Daoy (cell line): ENCODE measurements around the gene NEK11. TPM values are rescaled to one million over a fixed set of nuclear protein-coding genes. Genes with fewer than 3 reads are reported as not detected.

Experiments
- DNase-seq: peaks from one replicate; pipeline ENCODE4 v3.0.0-alpha.2; 2015; ENCODE audit warnings: low read depth
- total RNA-seq: library from RNA; depleted of rRNA; stranded (reverse); fragments of >200 nt; shearing (Covaris generic); gene quantifications from 2 replicates; pipeline ENCODE4 v1.2.3, GENCODE V29; 2014

NEK11 gene
- total RNA-seq, 1 experiment from 2014 or later: 8.6 TPM

GRCh38 chr3:131038326-131038725 is 11.6 kb downstream of the NEK11 start:
- DNase-seq: no peak

GRCh38 chr3:131042271-131042985 is 15.8 kb downstream of the NEK11 start:
- DNase-seq: peak; percentile 25

DNA sequence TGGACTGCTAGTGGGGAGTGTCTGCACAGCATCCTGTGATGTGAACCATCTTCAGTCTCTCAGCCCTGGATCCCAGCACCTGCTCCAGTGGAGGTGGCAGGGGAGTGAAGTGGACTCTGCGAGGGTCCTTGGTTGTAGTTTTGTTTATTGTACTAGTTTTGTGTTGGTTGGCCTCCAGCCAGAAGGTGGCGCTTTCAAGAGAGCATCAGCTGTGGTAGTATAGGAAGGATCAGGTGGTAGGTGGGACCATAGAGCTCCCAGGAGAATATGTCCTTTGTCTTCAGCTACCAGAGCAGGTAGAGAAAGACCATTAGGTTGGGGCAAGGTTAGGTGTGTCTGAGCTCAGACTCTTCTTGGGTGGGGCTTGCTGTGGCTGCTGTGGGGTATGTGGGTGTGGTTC is 20.9 kb downstream of the NEK11 start:
- DNase-seq: no peak

- no peak for DNase-seq
Observed at GRCh38 chr3:131048030-131048429, 21.4 kb downstream of the NEK11 start.

GRCh38 chr3:131050001-131050400 is 23.3 kb downstream of the NEK11 start:
- no peak for DNase-seq

- DNase-seq: no peak
Observed at GRCh38 chr3:131053043-131053859, 26.6 kb downstream of the NEK11 start.

- DNase-seq: no peak
Observed at GRCh38 chr3:131067983-131068382, 41.3 kb downstream of the NEK11 start.

DNA sequence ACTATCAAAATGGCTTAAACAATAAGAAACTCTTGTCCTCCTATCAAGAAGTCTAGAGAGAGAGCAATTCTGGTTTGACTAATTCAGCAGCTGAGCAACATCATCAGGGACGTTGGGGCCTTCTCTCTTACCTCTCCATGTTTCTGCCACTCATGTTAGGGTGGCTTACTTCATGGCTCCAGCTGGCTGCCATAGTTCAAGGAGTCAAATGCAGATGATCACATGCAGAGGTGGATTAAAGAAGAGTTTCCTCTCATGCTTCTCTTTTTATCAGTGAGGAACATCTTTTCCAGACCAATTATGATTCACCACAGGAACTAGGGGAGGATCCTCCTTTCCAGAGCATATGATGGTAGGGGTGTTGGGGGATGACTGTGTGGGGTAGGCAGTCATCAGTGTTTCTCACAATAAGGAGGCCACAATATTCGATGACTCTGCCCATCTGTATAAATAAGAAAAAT is 45.5 kb downstream of the NEK11 start:
- DNase-seq: peak; percentile 46

DNA sequence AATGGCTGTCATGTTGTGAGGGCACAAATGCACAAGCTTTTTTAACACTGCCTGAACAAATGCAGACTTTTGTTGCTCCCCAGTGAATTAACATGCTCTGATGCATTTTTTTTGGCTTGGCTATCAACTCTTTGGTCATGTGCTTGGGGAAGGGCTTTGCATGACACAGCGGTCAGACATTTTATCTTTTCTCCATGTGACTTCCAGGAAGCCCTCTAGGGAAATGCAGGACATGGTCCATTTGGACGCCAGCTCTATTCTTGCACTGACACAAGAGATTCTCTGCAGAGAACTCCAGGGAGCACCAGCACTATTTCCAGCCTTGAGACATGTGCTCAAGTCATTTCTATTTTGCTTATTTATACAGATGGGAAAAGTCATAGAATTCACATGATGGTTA is 46.2 kb downstream of the NEK11 start:
- DNase-seq: peak; percentile 22

DNA sequence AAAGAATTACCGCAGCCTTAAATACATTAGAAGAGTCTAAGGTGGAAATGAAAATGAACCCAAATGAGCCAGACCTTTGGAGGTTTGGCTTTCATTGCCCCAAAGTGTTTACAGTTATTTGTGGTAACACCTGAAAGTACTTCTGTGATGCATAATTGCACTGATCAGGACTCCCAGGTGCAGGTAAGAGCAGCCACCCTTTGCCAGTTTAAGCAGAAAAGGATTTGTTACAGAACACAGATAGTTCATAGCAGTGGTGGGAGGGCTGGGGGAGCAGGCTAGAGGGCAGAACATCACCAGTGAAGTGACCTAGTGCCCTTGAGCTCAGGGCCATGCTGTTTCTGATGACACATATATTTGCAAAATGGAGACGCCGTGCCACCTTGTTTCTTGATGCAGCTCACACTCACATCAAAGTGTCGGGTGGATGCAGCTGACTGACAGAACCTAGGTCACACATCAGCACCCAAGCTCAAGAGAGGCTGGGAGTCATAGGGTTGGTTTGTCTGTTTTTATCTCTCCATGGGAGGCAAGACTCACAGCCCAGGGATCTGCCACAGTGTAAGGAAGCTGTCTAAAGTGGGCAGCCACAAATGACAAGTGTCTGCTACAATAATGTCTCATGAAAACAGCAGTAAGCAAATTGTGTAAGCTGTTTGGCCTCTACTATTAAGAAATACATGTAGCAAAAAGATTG is 49.1 kb downstream of the NEK11 start:
- no peak for DNase-seq

DNA sequence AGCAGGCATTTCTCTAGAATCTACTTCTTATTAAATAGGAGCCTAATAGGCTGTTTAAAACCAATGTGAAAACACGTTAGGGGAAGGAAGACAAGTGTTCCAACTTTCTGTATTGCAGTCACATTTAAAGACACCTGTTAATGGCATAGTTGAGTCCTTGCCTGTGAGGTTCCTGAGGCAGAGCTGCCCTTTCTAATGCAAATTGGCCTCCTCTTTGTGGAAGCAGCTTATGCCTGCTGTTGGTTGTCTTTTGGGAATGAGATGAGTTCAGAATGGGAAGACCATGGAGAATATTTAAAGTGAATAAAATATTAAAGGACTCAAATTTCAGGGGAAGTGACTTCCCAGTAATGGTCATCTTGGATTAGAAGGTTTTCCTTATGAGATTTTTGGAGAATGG is 51.2 kb downstream of the NEK11 start:
- no peak for DNase-seq

DNA sequence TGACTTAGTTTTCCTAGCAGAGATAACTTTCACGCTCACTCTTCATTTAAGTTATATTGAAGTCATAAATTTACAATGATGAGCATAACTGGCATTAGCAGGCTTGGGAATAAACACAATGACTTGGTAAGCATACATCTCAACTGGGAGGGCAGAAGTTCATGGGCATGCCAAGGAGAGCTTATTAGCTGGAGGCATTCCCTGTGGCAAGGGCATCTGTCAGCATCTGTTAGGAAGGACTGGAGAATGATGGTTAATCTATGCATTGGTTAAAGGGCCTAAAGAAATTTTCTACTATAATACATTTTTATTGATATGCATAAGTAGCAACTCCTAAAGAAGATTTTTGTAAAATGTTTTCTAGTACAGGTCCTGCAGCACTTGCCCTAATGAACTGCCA is 52.4 kb downstream of the NEK11 start:
- DNase-seq: no peak

DNA sequence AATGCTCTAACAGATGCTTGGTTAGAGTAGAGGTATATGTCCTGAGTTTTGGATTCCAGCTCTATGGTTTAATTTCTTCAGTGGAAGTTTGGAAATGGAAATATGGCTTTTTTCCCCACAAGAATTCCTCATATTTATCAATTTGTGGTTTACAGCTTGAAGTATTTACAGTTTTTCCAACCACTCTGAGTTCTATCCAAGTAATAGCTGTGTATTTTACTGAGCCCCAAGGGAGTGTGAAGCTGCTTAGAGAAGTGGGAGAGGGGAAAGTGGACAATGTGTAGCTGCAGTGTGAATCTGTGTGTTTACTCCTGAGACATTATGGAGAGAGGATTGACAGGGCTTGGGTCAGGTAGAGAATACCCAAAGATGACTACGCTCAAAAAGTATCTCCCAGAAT is 54.5 kb downstream of the NEK11 start:
- DNase-seq: no peak

- no peak for DNase-seq
Observed at GRCh38 chr3:131082246-131082645, 55.6 kb downstream of the NEK11 start.

- DNase-seq: peak; percentile 60
Observed at GRCh38 chr3:131082871-131083863, 56.5 kb downstream of the NEK11 start.

GRCh38 chr3:131091768-131092167 is 65.1 kb downstream of the NEK11 start:
- DNase-seq: no peak

DNA sequence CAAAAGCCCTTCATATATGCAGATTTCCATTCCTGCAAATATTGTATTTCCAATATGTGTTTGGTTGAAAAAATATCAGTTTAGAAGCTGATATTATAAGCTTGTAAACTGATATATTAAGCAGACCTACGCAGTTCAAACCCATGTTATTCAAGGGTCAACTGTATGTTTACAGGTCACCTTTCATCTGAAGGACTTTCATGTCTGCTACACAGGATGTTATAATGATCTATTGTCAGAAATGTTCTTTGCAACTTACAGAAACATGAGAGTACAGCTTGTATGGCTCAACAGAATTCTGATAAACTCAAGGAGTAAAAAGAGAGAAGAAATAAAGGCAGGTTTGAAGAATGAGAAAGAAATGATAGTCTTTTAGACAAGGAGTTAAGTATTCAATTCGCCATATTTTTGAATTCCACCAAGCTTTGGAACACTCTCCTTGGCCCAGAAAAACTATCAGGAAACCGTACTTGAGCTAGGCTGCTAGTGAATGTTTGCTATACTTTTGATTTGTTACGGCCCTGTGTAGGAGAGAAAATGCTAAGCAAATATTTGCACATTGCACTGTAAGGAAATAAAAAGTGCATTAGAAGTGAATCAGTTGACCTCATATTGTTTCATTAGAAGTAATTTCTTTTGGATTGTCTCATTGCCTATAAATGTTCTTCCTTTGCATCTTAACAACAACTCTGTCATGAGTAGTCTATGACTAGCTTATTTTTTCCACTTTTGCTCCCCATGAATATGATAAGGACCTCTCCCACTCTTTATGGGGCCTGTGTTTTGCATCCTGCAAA is 81.2 kb downstream of the NEK11 start:
- no peak for DNase-seq

- DNase-seq: no peak
Observed at GRCh38 chr3:131109156-131109555, 82.5 kb downstream of the NEK11 start.

DNA sequence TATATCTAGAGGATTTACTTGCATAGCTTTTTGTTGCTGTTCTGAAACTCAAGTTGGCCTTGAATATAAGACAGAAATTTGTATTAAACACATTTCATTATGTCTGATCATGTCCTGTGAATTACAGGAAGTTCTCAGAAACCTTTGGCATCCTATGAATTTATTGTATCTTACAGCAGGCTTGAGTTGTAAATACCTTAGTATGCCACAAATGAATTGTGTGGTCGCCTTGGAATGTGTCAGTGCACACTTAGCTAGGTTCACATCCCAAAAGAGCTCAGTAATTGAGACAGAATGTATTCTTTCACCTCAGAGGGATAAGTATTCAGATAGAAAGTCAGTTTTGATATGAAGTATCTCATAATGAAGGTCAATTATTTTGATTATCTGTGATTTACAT is 83.4 kb downstream of the NEK11 start:
- DNase-seq: peak; percentile 71

DNA sequence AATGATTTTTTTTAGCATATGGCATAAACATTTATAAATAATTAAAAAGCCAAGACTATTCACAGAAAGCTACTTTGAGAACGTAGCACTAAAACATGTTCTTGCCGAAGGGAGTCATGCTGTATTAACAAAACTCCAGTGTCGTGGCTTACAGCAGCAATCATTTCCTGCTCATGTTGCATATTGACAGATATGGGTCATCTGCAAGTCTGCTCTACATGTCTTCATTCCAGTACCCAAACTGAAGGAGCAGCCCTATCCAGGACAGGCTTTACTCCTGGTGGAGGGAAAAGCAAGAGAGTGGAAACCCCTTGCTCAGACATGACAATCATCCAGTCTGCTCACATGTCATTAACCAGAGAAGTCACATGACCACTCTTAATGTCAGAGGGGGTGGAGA is 87.6 kb downstream of the NEK11 start:
- no peak for DNase-seq
